Hematopoietic multipotent progenitor cell treated with erythropoietin and hydrocortisone succinate and interleukin-3 and kit ligand, for 6 days (in vitro differentiated cells): ENCODE results near the gene UBE2J1.

ENCODE experiments used
- DNase-seq: peaks from one replicate; pipeline ENCODE4 v3.0.0-alpha.2; 2015

UBE2J1 gene

DNA sequence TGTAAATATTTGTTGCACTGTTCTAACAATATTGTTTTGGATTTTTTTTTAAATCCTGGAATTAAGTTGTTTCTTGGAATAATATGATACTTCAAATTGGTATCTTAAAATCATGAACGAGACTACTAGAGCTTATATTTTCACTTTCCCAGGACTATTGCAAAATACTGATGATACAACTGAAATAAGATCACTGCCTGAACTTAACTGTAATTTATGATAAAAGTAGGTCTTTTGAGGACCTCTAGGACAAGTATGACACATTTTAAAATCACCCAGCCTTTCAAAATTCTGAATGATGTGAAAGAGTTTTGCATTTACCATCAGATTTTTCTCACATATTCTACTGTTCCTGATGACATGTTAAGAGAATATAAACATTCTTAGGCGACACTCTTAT is 8.6 kb upstream of the UBE2J1 start:
- no peak for DNase-seq

DNA sequence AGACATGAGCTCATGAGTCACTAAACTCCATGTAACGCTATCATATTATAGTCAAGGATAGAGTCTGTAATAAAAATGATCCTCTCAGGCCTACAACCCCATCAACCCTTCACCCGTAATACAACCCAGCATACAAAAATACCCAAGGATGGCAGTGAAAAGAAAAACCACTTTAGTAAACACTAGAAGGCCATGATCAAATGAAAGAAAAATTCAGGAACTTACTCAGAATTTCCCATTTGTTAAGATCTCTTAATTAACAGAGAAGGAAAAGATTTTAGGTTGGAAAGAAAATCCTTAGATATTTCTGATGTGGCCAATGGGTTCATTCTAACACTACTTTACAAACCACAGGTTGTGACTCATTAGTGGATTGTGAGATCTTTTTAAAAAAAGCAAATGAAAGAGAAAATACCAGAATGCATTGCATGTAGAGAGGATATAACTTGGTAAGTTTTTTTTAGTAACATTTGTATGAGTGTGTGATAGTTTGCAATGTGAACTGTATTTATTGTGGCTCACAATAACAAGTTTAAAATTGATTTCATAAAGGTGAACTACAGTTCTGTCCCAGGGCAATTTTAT is 8.0 kb upstream of the UBE2J1 start:
- DNase-seq: no peak

DNA sequence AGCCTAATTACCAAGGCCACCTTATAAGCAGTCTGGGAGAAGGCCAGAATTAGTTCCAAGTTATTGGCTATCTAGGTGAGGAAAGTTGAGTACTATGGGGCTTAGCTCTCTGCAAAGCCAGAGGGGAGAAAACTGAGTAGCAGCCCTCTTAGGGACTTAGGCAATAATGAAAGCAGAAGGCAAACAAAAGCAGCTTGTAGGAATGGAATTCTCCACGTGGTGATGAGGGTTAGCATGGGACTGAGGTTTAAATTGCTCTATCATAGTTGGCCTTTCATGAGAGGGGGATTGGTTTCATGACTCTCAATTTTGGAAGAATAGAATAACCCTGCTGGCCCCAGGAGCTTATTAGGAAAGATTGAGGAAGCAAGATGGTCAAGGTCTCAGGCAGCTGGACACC is 7.0 kb upstream of the UBE2J1 start:
- DNase-seq: no peak

DNA sequence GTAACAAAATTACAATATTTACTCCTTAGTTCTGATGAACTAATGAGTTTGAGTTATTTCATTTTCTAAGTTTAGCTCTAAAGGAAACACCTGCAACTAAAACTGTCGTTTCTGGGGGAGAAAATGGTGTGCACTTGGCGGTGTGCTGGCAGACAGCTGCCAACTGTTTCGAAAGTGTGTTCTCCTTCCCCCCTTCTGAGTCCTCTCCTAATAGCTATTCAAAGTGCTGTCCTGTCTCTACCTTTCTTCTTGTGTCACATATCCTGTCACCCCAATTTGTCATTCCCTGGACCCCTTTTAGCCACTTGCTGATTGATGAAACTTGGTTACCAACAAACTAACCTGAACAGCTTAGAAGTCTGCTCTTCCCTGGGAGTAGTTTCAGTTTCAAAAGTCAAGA is 4.9 kb upstream of the UBE2J1 start:
- DNase-seq: peak; percentile 45

DNA sequence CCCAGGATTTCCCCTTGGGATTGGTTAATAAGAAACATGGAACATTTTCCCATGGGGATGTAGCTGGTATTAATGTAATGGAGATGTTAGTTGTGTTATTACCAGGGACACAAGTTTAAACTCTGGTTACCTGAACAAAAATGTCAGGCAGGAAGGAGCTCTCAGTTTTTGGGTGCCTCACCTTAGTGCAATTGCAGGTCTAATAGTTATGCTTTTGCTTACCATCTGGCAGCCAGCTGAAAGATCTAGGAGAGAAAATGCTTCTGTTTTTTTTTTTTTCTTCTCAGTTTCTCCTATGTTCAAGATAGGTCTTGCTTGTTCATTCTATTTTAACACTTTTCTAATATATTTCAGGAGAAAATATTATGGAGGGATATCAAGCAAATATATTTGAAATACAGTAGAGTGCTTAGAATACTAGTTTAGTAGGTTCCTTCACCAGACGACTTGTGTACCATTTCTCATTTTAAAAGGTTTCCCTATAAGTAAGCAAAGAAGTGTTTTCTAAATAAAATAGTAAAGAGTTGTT is 4.2 kb upstream of the UBE2J1 start:
- DNase-seq: peak; percentile 25

DNA sequence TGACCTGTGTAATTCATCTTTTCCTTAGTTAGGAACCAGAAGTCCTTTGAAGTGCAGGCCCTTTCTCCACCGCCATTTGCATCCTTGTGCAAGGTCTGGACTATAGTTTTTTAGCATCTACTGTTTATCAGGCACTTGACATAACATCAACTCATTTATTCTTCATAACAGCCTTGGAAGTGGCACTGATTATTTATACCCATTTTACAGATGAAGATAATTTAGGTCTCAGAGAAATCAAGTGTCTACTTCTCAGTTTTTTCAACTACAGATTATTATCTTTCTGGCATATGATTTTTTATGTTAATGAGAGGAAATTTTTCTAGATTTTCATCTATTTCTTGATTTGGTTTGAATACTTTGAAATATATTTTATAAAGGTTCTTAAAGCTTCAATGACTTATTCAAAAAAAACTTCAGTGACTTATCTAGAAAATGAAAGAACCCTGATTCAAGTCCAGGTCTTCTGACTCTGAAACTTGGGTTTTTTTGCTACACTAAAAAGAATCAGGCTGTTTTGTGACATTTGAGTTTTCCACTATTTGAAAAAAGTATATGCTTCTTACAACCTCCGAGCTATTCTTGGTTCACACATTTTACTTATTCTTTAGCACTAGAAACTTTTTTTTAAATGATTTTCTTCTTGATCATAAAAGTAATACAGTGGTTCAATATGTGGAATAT is 3.1 kb upstream of the UBE2J1 start:
- no peak for DNase-seq

DNA sequence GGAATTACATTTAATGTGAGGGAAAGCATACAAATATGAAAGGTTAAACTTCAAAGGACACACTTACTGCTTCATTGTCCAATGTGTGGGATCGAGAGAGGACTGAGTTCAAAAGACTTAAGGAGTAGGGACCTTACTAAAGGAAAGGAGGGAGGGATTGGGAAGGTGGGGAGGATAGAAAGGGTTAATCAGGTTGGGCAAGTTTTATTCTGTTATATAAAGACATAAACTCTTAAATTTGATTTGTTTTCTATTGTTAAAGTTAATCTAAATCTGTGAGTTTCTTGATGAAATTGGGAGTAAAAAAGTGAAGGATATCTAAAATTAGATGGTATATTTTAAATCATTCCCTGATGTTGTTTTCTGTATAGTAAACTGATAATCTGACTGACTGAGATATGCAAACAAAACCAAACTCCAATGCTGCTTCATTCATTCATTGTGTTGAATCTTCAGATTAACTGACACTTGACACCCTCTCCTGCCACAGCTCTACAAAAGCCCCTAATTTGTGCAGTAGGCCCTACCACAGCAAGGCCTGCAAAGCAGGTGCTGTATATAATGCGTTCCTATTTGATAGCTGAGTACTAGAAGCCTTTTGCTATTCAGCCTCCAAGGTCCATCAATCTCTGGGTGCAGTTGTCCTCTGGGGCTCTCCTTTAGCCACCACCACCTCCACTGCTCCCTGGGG is 1.3 kb upstream of the UBE2J1 start:
- no peak for DNase-seq

DNA sequence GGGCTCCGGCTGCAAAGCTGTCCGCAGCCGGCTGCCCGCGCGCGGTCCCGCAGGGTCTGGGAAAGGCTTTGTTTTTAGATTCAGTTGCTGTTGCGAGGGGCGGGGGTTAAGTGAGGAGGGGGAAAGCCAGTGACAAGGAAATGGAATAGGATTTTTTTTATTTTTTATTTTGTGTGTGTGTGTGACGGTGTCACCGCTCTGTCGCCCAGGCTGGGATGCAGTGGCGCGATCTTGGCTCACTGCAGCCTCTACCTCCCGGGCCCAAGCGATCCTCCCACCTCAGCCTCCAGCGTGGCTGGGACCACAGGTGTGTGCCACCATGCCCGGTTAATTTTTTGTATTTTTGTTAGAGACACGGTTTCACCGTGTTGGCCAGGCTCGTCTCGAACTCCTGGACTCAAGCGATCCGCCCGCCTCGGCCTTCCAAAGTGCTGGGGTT is 615 bp upstream of the UBE2J1 start:
- DNase-seq: no peak

DNA sequence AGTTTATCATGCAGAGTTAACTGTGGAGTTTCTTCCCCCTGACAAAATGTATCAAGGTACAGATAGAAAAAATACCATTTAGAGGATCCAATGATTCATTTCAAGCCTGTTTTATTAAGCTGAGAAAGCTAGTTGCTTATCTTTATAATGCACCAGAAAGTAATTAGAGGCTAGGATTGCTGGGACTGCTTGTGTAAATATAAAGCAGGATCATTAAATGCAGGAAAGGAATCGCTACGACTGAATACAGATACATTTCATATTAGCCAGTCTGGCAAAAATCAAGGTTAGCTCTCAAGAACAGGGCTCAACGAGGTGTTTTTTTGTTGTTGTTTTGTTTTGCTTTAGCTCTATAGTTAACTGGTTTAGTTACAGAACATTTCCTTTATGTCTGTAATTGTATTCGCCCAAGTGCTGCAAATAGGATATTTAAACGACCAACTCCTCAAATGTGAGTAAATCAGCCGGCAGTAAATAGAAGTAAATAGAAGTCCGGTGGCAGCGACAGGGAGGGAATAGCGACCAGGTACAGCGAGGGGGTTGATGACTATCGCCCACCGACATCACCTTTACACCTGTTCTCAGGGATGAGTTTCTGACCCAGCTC is 748 bp downstream of the UBE2J1 start:
- DNase-seq: peak; percentile 31

DNA sequence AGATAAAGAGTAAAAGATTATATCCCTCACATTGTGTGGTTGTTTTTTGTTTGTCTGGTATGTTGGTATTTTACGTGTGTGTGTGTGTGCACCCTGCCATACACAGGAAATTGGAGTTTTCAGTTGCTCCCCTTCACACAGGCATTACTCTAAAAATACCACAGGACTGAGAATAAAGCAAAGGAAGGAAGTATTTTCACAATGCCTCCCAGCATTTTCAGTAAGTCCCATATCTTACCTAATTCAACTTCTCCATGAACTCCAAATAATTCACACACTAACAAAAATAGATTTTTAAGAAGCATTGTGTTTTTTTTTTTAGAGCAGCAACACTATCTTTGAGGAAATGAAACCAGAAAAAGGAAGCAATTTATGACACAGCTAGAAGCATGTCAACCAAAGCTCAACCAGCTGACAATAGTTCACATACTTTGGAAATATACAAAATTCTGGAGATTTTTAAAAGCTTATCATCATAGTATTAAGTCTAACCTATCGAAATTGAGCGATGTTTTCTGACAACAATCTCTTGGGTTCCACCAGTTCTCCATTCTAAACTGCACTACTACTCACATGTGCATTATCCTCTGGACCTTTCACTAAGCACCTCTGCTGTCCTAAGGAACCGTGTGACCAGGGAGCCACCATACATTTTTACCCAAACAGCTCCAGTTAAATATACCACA is 2.1 kb downstream of the UBE2J1 start:
- DNase-seq: peak; percentile 58

DNA sequence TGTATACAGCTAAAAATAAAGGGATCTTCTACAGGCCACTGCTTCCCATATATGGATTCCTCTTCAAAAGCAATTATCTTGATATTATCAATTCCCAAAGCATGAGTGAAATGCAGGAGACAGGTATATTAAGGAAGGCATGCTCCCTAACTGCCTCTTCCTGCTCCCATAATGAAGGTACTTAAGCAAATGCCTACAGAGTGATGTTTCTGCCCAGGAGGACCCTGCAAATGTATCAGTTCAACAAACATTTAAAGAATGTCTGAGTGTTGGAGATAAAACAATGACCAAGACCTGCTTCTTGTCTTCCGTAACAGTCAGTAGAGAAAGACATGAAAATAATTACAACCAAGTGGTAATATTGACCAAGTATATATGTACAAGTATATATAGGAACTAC is 4.2 kb downstream of the UBE2J1 start:
- no peak for DNase-seq

DNA sequence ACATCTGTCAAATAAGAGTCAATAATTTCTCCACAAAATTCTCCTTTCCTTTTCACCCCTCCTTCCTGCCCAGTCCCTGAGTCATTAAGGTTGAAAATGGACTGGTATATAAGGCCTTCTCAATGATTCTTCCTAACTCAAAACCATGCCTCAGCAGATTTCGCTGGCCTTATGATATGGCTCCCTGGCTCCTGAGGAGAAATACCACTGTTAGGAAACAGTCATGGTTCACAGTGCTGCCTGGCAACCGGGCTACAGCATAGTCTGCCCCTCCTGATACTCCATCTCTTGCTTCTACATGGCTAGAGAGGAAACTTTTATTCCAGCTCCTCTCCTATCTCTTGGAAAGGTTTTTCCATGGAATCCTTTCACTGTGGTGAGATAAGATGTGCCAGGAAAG is 4.7 kb downstream of the UBE2J1 start:
- DNase-seq: no peak

DNA sequence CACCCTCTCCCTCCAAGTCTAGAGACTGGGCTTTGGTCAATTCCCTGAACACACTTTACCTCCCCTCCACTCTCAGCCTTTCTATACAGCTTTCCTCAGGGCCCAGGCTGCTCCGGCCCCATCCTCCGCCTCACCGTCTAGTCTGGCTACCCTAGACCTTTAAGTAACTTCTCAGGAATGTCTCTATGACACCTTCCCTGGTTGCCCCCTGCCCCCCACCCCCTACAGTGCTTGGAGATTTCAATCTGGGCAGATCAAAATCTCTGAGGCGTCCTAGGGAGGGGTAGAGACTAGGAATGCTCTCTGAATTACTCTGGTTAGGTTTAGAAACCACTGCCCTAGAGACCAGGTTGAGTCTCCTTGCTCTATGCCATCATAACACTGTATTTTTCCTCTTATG is 6.1 kb downstream of the UBE2J1 start:
- no peak for DNase-seq

DNA sequence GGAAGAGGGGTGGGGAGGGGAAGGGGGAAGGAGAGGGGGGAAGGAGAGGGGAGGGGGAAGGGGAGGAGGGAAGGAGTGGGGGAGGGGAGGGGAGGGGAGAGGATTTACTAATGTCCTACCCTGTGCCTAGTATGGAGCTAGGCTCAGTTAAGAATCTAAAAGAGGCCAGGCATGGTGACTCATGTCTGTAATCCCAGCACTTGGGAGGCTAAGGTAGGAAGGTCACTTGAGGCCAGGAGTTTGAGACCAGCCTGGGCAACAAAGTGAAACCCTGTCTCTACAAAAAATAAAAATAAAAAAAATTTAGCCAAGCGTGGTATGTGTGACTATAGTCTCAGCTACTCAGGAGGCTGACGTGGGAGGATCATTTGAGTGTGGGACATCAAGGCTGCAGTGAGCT is 13.0 kb downstream of the UBE2J1 start:
- DNase-seq: no peak

DNA sequence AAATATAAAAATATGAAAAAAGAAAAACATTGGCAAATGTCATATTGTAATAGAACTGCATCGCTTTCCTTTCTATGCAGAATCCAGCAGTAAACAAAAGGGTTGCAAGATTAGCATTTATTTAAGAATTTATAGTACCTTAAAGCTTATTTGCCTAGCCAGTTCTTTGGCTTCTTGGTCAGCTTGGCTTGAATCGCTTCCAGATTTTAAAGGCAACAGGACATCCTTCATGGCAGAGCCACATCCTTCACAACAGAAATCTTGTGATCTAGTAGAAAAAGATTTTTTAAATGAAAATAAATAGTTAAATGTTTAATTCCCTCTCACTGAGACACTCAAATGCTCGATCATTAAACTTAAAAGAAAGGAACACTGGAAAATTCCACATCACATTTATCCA is 17.4 kb downstream of the UBE2J1 start:
- no peak for DNase-seq

DNA sequence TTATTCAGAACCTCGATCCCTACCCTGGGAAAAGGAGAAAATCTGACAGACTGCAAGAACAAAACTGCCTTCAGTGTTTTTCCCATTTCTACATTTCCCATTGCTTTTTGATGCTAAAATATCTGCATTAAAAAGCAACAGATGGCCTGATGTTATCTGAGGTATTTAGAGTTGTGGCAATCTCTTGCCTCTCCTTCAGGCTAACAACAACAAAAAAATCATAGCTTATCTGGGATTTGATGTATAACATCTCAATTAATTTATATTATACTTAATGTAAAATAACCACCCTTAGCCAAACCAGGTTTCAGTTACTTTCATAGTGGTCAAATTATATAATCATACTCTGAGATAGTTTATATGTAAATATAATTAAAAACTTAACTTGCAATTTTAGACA is 21.6 kb downstream of the UBE2J1 start:
- no peak for DNase-seq

DNA sequence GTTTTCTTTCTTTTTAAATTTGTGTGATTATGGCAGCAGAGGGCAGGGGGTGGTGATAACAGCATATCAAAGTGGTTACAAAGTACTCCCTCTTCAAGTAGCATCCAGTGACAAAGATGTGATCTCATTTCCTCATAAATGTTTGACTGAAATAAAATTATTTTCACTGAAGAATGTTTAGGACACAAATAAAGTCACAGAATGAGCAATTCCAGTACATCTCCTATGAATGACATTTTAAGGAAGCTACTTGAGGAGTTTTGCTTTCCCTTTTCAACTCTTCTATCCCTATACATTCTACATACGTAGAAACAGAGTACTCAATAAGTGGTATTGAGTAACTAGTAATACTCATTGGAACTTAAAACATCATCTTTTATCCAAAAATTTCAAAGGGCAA is 23.5 kb downstream of the UBE2J1 start:
- DNase-seq: no peak

DNA sequence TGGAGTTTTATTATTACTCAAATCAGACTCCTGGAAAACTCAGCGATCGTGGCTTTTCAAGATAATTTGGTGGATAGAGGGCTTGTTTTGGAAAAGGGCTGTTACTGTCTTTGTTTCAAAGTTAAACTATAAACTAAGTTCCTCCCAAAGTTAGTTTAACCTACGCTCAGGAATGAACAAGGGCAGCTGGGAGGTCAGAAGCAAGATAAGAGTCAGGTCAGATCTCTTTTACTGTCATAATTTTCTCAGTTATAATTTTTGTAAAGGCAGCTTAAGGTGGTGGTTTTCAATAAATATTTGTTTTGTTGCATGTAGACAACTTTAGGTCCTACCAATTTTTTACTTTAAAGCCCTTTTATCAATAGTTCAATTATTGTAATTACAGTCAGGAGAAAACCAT is 28.2 kb downstream of the UBE2J1 start:
- DNase-seq: no peak

DNA sequence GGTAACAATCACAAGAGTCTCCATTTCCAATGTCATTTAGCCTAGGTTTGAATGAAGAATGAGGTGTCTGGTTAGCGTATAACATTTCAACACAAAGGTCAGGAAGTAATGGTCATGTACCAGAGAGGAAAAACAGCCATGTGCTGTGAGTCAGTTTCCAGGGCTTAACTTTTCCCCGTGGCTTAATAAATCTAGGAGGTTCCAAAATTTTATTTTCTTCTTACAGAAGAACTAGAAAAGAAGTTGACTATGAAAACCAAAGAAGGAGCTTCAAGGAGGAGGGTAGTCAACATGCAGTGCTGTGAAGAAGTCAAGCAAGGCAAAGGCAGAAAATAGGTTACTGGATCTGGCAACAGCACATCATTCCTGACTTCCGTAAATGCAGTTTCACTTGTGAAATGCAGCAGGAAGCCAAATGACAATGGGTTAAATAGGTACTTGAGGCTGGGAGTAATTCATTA is 29.0 kb downstream of the UBE2J1 start:
- DNase-seq: no peak

DNA sequence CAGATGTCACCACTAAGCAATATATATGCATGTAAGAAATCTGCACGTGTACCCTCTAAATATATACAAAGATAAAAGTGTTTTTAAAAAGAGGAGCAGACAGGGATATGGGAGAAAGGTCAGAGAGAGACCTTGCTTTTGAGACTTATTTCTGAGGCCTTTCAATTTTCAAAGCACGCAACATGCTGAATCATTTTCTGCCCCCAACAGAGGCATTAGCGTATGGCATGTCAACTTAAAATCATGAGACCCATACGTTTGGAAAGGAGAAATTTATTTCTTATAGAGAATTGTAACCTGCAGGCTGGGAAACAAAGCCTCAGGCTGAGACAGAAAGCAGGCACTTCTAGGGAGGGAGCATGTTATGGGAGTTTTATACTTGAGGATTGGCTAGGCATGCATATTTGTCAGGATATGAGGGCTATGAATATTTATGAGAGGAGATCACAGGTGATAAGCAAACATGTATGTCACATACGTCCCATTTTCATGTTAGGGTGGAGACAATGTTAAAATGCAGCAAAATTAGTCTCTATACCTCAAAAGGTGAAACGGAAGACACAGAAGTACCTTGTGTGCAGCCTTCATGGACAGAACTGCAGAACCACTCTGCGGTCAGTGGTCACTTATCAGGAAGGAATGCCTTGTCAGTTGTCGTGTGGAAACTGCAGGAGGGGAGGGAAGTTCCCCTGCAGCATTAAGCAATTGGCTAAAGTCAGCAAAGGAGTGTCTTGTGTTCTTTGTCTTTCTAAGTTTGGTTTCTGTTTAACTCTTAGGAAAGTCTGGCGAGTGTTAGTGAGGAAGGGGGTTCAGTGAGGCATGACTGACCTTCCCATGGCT is 31.2 kb downstream of the UBE2J1 start:
- peak; percentile 78 for DNase-seq

DNA sequence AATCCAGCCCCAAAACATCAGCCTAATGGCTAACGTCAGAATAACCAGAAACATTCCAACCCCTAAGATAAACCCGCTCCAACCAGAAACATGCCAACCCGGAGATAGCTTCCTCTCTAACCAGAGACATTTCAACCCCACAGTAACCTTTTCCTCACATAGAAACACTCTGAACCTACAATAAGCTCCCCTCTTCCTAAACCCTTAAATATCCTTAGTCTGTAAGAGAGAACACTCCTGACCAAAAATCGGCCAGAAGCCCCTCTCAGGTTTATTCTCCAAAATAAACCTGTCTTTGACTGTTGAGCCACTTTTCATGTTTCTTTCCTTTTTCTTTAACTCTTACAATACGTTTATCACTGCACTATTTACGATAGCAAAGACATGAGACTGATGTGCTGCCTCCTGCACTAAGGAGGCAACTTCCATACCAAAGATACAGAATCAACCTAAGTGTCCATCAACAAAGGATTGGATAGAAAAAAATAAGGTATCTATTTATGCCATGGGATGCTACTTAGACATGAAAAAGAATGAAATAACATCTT is 32.4 kb downstream of the UBE2J1 start:
- DNase-seq: no peak

DNA sequence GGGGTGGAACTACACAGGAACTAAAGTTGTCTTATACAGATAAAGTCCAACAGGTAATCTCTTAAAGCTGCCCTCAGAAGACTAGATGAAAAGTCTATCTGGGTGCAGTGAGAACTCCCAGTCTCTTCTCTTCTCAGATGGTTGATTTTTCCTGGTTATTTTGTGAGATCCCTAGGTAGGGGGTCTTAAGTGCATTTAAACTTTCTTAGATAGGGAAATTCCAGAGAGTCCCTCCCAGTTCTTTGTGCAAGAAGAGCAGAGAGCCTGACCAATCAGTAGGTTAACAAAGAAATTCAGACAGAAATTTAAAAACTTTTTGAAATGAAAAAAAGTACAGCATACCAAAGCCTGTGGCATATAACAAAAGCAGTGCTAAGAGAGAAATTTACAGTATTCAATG is 35.5 kb downstream of the UBE2J1 start:
- no peak for DNase-seq
